Germinal center (tissue), 1 donor: ENCODE data around the gene C15orf40.
"Not testable (repeated sequence)": the region's sequence is repeated elsewhere in the genome, so short reads cannot be mapped to it uniquely, and the experiment has no call there.

Experiments used
- DNase-seq: peaks from one replicate; pipeline ENCODE4 v3.0.0; 2012; ENCODE audit warnings: mixed read lengths, low spot score

C15orf40 gene

GRCh38 chr15:83011271-83012075, at the start of gene C15orf40:
C15orf40 (minus strand) TSS chr15:83011639; CDS start chr15:83011607, 32 bp downstream.
- DNase-seq: peak; percentile 91

DNA sequence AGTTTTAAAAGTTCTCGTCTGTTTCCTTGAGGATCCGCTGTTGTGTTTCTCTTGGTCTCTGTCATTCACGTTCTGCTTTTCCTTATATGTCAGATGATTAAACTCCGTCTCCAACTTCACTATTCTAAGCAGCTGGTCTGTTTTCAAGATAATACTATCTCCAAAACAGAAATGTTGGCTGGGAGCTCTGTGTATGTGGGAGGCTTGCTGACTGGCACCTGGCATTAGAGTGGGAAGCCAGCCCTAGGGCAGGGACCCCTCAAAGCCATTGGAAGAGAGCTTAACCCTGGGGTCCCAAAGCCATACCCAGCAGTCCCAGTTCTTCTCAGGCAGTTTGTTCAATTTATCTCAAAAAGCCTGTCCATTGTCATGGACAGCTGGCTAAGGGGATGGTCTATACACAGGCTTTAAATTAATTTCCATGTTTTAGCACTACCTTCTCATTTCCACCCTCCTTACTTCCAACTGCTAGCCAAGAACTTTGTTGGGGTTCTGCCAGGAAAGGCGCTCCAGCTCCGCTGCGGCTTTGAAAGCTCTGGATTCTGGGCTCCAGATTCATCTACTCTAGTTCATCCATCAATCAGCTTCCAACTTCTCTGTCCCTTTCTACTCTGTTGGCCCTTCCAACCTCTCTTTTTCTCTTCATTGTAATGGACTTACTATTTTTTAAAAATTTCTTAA, 46.4 kb upstream of the C15orf40 start:
- no peak for DNase-seq

GRCh38 chr15:83057002-83057401, 45.6 kb upstream of the C15orf40 start:
- no peak for DNase-seq

DNA sequence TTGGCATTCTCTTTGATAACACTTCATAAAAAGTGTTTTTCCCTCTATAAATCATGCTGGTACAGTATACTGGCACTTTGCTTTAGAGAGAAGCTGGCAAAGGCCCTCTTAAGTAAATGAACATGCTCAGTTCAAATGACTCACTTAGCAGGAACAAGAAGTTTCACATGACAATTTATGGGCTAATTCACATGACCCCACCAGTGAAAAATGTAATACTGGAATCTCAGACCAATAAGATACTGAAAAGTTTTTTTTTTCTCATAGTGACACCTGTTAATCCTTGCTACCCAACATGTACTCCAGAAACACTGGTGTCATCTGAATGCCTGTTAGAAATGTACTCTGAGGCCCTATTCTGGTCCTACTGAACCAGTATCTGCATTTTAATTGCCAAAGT, 41.7 kb upstream of the C15orf40 start:
- no peak for DNase-seq

GRCh38 chr15:83046558-83047127, 35.2 kb upstream of the C15orf40 start:
- DNase-seq: no peak

GRCh38 chr15:83044156-83044555, 32.7 kb upstream of the C15orf40 start:
- no peak for DNase-seq

GRCh38 chr15:83039206-83039605, 27.8 kb upstream of the C15orf40 start:
- DNase-seq: no peak

DNA sequence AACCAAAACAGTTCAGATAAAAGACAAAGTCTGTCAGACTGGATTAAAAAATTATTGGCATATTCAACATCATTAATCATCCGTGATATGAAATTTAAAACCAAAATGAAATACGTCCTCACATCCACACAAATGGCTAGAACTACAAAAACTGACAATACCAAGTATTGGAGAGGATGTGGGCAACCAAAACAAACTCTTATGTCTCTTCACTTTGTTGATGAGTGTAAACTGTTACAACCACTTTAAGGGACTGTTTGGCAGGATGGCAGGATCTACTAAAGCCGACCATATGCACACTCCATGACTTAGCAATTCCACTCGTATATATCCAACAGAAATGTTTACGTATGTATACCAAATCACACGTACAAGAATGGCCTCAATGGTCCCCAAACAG, 24.8 kb upstream of the C15orf40 start:
- no peak for DNase-seq

GRCh38 chr15:83031234-83031633, 19.8 kb upstream of the C15orf40 start:
- not testable (repeated sequence) for DNase-seq

DNA sequence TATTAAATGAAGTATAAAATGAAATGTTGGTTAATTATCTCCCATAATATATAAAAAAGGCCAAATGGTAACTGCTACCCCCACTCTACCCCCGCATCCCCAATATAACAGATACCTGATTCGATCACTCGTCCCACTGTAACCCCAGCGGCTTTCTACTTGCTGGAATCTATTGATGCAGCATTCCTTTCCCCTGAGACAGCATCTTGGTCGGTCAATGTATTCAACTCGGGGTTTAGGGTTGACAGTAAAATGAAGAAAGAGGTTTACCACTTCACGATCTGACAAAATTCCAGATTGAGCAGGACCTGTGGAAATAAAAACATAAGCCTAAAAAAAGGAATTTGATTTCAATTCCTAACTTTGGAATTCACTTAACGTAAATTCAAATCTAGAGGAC, 18.6 kb upstream of the C15orf40 start:
- DNase-seq: no peak

- no peak for DNase-seq
Measured at GRCh38 chr15:83018436-83018835, 7.0 kb upstream of the C15orf40 start.

- no peak for DNase-seq
Measured at GRCh38 chr15:83016906-83017305, 5.5 kb upstream of the C15orf40 start.

- no peak for DNase-seq
Measured at GRCh38 chr15:83015361-83015760, 3.9 kb upstream of the C15orf40 start.

GRCh38 chr15:83014205-83014653, 2.8 kb upstream of the C15orf40 start:
- no peak for DNase-seq

DNA sequence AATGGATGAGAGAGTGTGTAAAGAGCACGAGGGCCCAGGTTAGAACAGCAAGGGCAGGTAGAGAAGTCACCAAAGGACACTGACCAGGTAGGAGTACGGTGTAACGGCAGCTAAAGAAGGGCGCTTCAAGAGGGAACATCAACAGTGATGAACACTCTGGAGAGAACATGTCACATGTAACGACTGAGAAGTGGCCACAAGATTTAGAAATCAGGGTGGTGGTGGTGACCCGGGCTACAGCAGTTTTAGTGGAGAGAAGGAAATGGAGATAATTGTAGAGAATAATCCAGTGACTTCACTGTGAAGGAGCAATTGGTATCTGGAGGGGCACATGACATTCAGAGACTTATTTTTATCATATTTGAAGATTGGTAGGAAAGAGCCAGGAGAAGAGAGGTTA, 1.2 kb upstream of the C15orf40 start:
- no peak for DNase-seq

DNA sequence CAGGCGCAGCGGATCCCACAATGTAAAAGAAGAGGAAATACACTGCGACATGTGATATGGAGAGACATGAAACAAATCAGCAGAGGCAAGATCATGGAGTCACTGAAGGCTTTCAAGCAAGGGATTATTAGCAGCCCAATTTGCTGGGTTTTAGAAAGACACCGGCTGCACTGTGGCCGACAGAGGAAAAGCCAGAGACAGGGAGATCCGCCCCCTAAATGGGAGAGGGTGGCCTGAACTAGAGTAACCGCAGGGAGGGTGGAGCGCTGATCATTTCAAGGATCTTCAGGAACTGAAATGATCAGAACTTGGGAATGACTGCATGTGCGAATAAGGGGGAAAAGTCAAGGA, 612 bp upstream of the C15orf40 start:
- no peak for DNase-seq

DNA sequence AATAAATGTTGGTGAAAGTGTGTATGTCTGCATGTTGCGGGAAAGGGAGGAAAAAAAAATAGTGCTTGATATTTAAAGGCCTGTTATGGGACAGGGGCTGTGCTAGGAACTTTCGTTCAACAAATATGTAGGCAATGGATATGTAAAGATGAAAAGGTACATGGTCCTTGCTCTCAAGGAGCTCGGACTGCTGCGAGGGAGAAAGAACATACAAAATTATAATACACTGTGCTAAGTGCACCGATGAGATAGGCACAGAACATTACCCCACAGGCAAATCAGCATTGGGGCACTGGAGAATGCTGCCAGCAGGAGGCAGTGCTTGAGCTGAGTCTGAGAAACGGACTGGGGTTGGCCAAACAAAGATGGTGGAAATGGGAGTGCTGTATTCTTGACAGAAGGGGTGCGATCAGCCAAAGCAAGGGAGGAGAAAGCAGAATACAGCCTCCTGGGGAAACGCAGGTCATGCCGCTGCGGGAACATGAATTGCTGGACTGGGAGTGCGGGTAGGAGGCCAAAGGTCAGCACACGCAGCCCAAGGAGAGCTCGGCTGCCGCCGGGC, 649 bp downstream of the C15orf40 start:
- peak; percentile 79 for DNase-seq

DNA sequence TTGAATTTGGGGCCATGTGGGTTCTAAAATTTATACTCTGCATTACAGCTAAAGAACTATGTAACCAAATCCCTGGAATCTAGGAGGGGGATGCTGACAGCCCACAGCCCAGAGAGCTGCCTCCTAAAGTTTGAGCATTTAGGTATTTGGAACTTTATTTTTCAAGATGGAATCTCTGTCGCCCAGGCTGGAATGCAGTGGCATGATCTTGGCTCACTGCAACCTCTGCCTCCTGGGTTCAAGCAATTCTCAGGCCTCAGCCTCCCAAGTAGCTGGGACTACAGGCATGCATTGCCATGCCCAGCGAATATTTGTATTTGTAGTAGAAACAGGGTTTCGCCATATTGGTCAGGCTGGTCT, 10.8 kb downstream of the C15orf40 start:
- not testable (repeated sequence) for DNase-seq

- peak; percentile 45 for DNase-seq
Measured at GRCh38 chr15:82999905-83000671, 11.4 kb downstream of the C15orf40 start.

- no peak for DNase-seq
Measured at GRCh38 chr15:82999426-82999825, 12.0 kb downstream of the C15orf40 start.

DNA sequence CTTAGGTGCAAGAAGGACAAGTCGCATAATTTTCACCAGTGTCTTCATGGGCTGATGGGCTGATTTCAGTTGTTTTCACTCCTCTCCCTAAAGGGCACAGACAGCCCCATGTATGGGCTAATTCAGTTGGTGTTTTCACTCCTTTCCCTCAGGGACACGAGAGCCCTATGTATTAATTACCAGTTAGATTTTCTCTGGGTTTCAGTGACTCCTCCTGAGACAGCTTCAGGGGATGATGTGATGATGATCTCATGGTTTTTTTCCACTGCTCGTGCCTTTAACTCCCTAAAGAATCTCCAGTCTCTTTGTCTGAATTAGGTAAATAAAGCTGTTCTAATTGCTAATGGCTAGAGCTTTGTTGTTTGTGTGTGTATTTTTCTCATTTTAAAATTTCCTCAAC, 15.5 kb downstream of the C15orf40 start:
- no peak for DNase-seq

- no peak for DNase-seq
Measured at GRCh38 chr15:82995076-82995475, 16.4 kb downstream of the C15orf40 start.
